HG03520 (cell line): ENCODE measurements around the gene SPOCD1.

Source experiments
- ATAC-seq: cut with Tn5 transposase; IDR thresholded peaks from one replicate; pipeline ENCODE4 v1.9.1; 2021; ENCODE audit warnings: mild to moderate bottlenecking, moderate library complexity; ENCODE audit not compliant: unreplicated experiment

Gene SPOCD1

GRCh38 chr1:31815752-31816500 lies at the start of gene SPOCD1:
SPOCD1 (minus strand) TSS chr1:31816022; CDS start chr1:31815333, 689 bp downstream.
- ATAC-seq, result no peak

DNA sequence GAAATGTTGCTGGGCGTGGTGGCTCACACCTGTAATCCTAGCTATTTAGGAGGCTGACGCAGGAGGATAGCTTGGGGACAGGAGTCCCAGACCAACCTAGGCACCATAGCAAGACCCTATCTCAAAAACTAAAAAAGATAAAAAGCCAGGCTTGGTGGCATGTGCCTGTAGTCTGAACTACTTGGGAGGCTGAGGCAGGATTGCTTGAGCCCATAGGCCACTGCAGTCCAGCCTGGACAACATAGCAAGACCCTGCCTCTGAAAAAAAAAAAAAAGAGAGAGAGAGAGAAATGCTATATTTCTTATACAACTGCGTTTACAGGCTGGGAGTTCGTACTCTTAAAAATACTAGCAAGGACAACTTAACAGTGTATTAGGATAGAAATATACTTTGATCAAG lies 46.2 kb upstream of the SPOCD1 start:
- no peak for ATAC-seq

DNA sequence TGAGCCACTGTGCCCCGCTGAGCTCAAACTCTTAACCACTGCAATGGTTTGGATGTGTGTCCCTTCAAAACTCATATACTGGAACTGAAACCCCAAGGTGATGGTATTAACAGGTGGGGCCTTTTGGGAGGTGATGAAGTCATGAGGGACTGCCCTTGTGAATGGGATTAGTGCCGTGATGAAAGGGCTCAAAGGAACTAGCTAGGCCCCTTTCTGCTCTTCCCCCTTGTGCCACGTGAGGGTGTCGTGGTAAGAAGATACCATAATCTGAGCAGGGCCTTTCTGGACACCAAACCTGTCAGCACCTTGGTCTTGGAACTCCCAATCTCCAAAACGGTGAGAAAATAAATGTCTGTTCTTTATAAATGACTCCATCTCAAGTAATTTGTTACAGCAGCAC lies 45.5 kb upstream of the SPOCD1 start:
- ATAC-seq, result no peak

DNA sequence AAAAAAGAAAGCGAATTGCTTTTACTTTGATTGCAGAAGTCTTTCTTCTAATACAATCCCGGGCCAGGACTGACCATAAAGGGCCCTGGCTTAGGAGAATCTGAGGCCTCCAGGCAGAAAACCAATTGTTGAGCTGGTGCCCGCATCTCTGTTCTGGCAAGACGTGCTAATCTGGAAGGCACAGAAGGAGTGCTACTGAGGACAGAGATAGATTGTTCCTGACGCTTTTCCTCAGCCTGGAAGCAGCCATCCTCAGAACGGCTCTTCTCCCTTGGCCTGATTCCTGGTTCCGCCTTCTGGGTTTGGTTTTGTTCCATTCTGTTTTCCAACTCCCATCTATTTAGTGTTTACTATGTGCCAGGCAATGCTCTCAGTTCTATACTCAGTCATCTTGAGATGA lies 44.8 kb upstream of the SPOCD1 start:
- ATAC-seq, result no peak

- no peak for ATAC-seq
Observed at GRCh38 chr1:31859719-31860118, 43.9 kb upstream of the SPOCD1 start.

DNA sequence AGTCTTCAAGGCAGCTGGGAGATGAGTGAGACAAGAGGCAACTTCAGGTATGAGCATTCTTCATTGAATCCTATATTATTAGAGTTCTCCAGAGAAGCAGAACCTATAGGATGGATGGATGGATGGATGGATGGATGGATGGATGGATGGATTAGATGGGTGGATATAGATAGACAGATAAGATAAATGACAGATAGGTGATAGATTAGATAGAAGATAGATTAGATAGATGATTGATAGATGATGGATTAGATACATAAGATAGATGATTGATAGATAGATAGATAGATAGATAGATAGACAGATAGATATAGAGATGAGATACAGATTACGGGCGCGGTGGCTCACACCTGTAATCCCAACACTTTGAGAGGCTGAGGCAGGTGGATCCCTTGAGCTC lies 43.2 kb upstream of the SPOCD1 start:
- no peak for ATAC-seq

DNA sequence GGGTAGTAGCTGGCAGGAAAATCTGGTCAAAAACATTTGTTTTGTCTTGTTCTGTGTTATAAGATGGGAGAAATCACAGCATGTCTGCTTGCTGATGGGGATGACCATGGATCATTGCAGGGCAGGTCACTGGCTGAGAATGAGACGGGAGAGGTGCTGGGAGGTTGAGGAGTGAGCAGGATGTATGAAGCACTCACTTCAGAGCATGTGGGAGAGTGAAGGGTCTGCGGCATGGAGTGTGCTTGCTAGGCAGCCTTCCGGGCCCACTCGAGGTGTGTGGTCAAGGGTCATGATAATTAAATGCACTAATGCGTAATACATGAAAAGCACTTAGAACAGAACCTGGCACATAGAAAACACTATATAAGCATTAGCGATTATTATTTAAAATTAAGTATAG lies 42.0 kb upstream of the SPOCD1 start:
- no peak for ATAC-seq

GRCh38 chr1:31856140-31856539 lies 40.3 kb upstream of the SPOCD1 start:
- ATAC-seq, result no peak

DNA sequence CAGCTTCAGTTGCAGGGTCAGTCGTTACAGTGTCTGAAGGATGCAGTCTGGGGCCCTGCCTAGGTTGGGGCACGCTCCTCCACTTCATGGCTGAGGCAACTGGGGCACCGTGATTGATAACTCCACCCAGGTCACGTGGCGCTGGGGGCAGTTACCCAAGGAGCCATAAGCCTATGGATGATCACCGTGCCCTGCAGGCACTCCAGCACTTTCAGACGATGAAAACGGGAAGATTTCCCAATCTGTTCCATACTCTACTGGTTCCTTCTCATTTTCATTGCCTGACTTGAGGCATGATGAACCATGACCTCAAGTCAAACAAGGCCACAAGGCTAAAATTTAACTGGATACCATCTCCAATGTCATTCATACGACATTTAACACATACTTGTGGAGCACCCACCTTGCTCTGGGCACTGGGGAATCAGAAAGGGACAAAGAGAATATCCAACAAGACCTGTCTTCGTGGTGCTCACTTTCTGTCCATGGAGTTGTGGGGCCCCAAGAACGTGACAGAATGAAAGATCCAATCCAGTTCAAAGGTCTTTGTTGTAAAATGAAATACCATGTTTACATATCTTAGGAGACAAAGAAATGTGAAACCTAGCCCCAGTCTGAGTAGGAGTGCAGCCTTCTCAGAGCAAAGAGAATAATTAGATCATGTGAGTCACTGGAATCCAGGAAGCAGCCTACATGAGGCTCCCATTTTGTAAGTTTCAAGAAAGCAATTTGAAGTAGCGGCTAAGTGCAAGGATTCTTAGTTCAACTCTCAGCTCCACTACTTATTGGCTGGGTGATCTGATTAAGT lies 39.4 kb upstream of the SPOCD1 start:
- ATAC-seq, result no peak

DNA sequence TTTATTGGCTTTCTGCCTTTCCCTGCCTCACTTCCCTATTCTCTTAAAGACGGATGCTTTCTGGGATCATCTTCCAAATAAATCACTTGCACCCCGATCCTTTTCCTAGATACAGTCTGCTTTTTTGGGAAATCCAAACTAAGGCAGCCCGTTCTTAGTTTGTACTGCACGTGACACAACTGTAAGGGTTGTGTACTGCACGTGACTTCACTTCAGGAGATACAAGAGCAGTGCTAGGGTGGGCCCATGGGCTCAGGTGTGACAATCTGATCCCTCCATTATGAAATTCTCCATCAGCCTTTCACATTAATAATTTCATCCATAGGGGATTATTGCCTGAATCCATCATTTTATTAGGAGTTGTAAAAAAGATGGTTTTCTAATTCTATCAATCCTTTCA lies 33.8 kb upstream of the SPOCD1 start:
- ATAC-seq, result no peak

DNA sequence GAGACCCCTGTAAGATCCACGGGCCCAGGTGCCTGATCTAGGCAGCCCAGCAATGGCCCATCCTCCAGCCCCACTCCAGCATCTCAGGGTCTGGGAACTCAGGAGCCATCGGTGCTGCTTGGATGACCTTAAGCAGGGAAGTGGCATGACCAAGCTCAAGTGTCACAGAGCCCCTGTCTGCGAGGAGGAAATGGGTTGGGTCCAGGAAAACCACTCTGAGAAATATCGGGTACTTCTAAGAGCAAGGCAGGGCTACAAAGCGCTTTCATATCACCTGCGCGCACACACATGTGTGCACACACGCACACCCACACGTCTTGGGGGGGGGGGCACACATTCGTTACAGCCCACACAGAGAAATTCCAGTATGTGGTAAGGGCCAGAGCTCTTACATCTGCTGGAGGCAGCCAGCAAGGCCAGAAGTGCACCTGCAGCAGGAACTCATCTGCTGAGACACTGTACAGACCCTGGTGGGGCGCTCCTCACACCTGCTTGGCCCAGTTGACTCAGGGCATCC lies 32.6 kb upstream of the SPOCD1 start:
- no peak for ATAC-seq

DNA sequence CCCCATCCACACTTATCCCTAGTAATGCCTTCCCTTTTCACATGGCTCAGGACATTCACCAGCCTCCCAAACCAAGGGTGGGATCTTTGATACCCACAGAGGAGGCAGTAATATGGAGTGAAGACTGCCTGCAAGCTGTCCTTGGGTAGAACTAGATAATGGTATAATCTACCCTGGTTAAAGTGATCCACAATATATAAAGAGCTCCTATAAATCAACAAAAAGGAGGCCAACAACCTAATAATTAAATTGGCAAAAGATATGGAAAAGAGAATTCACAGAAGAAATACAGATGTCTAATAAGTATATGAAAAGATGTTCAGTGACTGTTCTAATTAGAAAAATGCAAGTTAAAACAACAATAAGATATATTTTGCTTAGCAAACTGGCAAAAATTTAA lies 30.7 kb upstream of the SPOCD1 start:
- no peak for ATAC-seq

GRCh38 chr1:31843506-31843905 lies 27.7 kb upstream of the SPOCD1 start:
- ATAC-seq, result no peak

DNA sequence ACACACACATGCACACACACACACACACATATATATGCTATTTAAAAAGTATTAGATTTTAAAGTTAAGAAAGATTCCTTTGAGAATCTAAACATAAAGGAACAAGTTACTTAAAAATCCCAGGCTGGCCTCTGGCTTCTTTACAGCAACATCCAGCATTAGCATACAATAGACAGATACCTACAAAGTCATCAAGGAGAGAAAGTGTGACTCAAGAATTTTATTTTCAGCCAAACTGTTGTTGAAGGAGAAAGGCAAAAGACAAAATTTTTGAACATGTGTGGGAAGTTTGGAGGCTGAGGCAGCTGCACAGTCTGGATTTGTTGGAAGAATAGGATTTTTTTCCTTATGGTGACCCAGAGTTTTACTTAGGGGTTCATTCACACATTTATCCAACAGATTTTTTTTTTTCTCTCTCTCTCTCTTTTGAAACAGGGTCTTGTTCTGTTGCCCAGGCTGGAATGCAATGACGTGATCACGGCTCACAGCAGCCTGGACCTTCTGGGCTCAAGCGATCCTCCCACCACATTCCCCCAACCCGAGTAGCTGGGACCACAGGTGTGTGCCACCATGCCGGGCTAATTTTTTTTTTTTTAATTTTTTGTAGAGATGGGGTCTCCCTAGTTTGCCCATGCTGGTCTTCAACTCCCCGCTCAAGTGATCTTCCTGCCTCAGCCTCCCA lies 24.0 kb upstream of the SPOCD1 start:
- no peak for ATAC-seq

DNA sequence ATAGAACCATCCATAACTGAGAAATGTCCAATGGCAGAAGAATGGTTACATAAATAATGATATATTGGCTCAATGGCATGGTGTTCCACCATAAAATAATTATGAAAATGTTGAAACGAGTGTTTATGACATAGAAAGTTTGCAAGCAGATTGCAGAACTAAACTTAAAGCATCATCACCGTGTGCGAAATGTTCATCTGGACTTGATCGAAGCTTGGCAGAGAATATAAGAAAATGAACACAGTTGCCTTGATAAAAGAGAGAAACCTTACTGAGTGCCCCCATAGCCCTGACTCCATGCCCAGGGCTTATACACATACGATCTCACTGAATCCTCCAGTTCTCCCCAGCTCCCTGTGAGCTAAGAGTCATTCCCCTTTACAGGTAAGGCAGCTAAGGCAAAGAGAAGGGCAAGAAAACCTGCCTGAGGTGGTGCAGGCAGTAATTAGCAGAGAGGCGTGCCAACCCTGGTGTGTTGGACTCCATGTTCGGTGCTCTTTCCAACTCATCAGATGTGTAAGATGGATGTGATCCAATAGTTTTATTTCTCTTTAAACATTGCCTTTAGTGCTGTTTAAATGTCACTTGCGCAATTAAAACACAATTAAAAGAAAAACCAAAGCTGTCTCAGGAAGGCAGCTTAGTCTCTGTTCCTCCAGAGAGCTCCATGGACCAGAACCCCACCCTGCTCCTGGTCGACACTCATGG lies 21.8 kb upstream of the SPOCD1 start:
- no peak for ATAC-seq

DNA sequence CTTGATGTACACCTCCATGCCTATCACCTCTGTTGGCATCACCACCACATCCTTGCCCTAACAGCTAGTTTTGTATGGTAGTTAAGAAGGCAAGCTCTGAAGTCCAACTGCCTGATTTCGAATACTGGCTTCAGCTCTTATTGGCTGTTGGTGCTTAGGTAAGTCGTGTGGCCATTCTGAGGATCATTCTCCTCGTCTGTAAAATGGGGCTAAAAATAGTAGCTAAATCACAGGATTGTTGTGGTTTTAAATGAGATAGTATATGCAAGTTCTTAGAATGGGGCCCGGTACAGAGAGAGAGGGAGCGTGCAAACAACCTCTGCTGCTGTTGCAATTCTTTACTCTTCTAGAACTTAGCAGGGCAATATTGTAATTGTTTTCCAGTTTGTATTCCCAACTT lies 20.8 kb upstream of the SPOCD1 start:
- ATAC-seq, result no peak

DNA sequence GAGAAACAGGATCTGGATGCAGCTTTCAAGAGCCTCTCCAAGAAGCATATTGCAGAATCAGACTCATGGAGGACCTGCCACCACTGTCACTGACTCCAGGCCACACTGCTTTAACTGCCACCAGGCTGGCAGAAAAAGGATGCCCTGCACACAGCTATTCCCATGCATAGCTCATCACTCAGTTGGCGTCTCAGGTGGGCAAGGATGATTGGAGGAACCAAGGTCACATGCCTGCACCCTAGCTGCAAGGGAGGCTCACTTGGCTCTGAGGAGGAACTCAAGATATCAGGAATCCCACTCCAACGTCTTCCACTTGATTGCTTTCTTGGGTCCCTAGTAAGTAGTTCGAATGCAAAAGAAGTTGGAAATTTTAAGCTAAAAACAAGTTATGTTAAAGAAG lies 19.6 kb upstream of the SPOCD1 start:
- ATAC-seq, result no peak

DNA sequence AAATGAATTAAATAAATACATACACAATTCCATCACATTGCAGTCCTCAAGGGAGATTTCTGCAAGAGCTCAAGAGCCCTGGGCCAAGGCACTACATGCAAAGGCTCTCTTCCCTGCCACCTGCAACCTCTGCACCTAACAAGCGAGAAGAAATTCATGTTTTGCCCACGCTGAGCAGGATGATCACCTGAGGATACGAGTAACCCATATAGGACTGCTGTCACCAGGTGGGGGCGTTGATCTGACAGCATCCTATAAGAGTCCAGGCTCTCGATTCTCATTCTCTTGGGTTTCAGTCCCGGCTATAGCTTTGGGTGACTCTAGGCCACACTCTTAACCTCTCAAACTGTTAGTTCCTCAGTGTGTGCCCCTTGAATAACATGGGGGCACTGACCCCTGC lies 18.7 kb upstream of the SPOCD1 start:
- no peak for ATAC-seq

- ATAC-seq, result no peak
Observed at GRCh38 chr1:31831397-31832378, 15.9 kb upstream of the SPOCD1 start.

- ATAC-seq, result no peak
Observed at GRCh38 chr1:31830511-31830910, 14.7 kb upstream of the SPOCD1 start.
